Stimulated activated naive B cell treated with anti-CD40 and anti-IgM and Interleukin-4, amounts not matched to agents 10 μg/mL and 1 μg/mL and 100 μg/mL, for 72 hours (primary cell): ENCODE measurements around the gene NKAIN4.
"Not testable (repeated sequence)": the region's sequence is repeated elsewhere in the genome, so short reads cannot be mapped to it uniquely, and the experiment has no call there.

ENCODE experiments used
- ATAC-seq, 2 donors: fragments of 150-1000 bp; cut with Tn5 transposase; replicated peaks; 2 replicates each; pipeline ENCODE4 v1.10.0; 2021; ENCODE audit warnings: moderate library complexity in 1 of 2
- DNase-seq: peaks from one replicate; pipeline ENCODE4 v3.0.0; 2021
- H3K27ac Mint-ChIP-seq: one replicate; pipeline ENCODE4 v1.8.0; 2022; ENCODE audit warnings: mild to moderate bottlenecking, mixed read lengths
- H3K27me3 Mint-ChIP-seq, 2 donors: one replicate each; pipeline ENCODE4 v1.8.0; 2022; ENCODE audit warnings: mixed read lengths in 2 of 2
- H3K36me3 Mint-ChIP-seq, 2 donors: one replicate each; pipeline ENCODE4 v1.8.0; 2022; ENCODE audit warnings: mixed read lengths in 2 of 2, mild to moderate bottlenecking in 1 of 2
- H3K4me1 Mint-ChIP-seq, 2 donors: one replicate each; pipeline ENCODE4 v1.8.0; 2022; ENCODE audit warnings: mixed read lengths in 2 of 2, mild to moderate bottlenecking in 1 of 2
- H3K4me3 Mint-ChIP-seq, 2 donors: one replicate each; pipeline ENCODE4 v1.8.0; 2022; ENCODE audit warnings: mild to moderate bottlenecking in 2 of 2, mixed read lengths in 2 of 2, moderate library complexity in 1 of 2
- H3K9me3 Mint-ChIP-seq, 2 donors: one replicate each; pipeline ENCODE4 v1.8.0; 2022; ENCODE audit warnings: mixed read lengths in 2 of 2, mild to moderate bottlenecking in 1 of 2

Gene NKAIN4

DNA sequence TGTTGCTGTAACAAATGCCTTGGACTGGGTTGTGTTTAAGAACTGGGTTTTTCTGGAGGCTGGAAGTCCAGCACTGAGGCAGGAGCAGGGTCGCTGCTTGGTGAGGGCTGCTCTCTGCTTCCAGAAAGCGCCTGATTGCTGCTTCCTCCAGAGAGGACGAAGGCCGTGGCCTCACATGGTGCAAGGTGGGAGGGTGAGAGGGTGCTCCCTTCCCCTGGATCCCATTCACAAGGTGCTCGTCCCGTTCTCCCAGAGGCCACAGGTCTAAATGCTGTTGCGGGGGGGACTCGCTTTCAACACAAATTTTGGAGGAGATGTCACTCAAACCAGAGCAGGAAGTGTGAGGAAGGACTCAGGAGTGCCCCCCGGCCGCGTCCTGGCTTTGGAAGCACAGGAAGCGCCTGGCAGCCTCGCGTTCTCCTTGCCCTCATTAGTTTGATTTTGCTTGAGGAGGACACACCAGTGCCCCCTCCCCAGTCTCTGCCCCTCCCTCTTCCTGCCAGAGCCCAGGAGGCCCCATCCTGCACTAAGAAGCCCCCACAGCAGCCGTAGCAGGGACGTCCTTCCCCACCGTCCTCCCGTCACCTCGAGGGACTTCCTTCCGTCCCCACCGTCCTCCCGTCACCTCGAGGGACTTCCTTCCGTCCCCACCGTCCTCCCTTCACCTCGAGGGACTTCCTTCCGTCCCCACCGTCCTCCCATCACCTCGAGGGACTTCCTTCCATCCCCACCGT is 7.7 kb upstream of the NKAIN4 start:
- Mint-ChIP-seq H3K4me3 (no peak overlapping the region), H3K9me3 (no peaks in the 10 kb centered on the region), H3K27ac (no peak overlapping the region), H3K27me3 (peaks cover 58 to 84% of the 10 kb centered on the region in 2 donors), H3K36me3 (no peaks in the 10 kb centered on the region), H3K4me1 (peaks cover 1 to 6% of the 10 kb centered on the region in 2 donors)
- no peak for DNase-seq
- no peak for ATAC-seq

DNA sequence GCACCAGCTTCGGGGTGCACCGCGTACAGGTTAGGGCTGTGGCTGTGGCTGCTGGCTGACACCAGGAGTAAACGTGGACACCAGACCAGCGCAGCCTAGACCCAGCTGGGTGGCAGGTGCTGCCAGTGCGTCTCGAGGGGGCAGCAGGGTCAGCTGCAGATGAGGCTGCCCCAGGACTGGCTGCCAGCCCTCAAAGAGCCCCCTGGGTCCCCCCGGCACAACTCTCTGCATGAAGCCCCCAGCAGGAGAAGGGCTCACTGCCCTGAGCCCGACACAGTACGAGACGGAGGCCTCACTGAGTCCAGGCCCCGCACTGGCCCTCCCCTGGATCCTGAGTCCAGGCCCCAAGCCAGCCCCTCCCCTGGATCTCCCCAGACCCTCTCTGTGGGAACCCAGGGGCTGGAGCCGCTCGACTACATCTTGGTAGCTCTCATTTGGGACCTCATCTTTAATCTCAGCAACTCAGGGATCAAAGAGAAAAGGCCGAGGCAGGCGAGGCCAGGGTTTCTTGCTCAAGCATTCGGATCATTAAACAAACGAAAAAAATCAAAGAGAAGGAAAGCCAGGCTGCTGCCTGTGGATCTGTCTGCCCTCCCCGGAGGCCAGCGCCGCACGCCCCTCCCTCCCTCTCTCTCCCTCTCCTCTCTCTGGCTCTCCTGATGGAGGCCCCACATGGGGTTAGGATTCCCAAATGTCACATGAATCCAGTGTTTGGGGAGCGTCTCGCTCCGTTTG is 7.0 kb upstream of the NKAIN4 start:
- Mint-ChIP-seq H3K4me1 (peaks cover 1 to 6% of the 10 kb centered on the region in 2 donors), H3K36me3 (no peaks in the 10 kb centered on the region), H3K27ac (no peak overlapping the region), H3K9me3 (no peaks in the 10 kb centered on the region), H3K4me3 (no peak overlapping the region), H3K27me3 (peaks cover 65 to 90% of the 10 kb centered on the region in 2 donors)
- DNase-seq (no peak), ATAC-seq (no peak)

DNA sequence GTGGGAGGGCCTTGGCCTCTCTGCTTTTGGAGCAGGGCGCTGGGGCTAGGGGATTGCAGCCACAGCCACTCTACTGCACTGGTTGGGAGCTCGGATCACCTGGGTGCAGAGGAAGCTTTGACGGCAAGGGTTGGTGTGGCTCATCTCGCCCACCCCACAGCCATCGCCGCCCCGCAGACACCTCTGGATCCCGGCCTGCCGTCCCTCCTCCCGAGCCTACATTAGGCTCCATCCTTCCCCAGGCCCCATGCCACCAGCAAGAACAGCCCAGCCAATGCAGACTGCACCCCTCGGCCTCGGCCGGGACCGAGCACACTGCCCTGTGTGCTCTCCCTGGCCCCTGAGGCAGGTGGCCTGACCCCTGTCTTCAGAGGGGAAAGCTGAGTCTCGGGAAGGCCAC is 6.3 kb upstream of the NKAIN4 start:
- peaks cover 73 to 97% of the 10 kb centered on the region in 2 donors for H3K27me3 Mint-ChIP-seq
- H3K4me1 Mint-ChIP-seq: peaks cover 1 to 6% of the 10 kb centered on the region in 2 donors
- no peak overlapping the region for H3K4me3 Mint-ChIP-seq
- no peaks in the 10 kb centered on the region for H3K36me3 Mint-ChIP-seq
- DNase-seq: no peak
- ATAC-seq: no peak
- no peak overlapping the region for H3K27ac Mint-ChIP-seq
- no peaks in the 10 kb centered on the region for H3K9me3 Mint-ChIP-seq

DNA sequence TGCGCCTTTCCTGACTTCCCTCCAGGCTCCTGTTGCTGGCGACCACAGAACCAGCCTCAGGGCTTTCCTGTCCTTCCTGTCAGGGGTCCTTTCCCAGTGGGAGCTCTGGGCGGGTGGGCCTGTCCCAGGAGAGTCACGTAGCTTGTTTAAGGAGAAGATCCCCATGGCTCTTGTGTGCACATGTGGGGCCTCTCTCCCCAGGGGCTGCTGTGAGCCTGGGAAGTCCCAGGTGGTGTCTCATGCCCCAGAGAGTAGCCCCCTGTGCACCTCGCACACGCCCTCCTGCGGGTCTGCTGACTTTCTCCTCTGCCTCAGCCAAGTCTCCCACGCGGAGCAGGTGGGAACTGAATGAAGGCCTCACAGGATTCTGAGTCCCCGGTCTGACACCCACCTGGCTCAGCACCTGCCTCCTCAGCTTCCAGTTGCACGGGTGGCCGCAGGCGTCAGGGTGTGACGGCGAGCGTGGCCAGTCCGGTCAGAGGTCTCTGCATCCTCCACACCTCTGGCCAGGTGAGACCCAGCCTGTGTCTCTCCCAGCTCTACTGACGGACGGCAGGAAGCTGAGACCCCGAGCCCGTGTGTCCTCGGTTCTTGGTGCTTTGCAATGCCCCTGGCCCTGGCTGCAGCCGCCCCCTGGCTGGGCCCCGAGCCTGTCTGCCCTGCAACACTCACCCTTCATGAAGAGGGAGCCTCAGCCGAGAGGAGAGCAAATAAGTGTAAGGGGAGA is 5.6 kb upstream of the NKAIN4 start:
- H3K4me3 Mint-ChIP-seq: no peak overlapping the region
- DNase-seq (no peak), ATAC-seq (no peak)
- H3K4me1 Mint-ChIP-seq: peaks cover 1 to 6% of the 10 kb centered on the region in 2 donors
- no peaks in the 10 kb centered on the region for H3K36me3 Mint-ChIP-seq
- H3K9me3 Mint-ChIP-seq: no peaks in the 10 kb centered on the region
- no peak overlapping the region for H3K27ac Mint-ChIP-seq
- peaks cover 79 to 99% of the 10 kb centered on the region in 2 donors for H3K27me3 Mint-ChIP-seq

DNA sequence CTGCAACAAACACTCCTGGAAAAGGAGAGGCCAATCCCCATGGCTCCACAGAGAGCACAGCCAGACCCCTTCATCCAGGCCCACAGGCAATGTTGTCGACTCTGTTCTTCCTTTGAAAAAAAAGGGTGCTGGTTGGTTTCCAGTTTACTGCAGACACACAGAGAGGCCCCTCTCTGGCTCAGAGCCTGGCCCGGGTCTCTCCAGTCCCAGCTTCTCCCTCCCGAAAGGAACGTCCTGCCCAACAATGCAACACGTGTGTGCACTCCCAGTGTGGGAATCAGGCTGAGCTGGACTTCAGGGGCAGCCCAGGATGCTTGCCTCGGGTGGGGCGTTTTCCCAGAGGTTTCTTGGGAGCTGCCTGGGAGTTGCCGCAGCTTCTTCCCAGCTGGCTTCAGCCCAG is 4.5 kb upstream of the NKAIN4 start:
- Mint-ChIP-seq H3K4me1 (peaks cover 4 to 7% of the 10 kb centered on the region in 2 donors), H3K36me3 (no peaks in the 10 kb centered on the region), H3K27ac (no peak overlapping the region), H3K4me3 (no peak overlapping the region), H3K9me3 (no peaks in the 10 kb centered on the region), H3K27me3 (peaks cover 72 to 92% of the 10 kb centered on the region in 2 donors)
- DNase-seq (no peak), ATAC-seq (no peak)

DNA sequence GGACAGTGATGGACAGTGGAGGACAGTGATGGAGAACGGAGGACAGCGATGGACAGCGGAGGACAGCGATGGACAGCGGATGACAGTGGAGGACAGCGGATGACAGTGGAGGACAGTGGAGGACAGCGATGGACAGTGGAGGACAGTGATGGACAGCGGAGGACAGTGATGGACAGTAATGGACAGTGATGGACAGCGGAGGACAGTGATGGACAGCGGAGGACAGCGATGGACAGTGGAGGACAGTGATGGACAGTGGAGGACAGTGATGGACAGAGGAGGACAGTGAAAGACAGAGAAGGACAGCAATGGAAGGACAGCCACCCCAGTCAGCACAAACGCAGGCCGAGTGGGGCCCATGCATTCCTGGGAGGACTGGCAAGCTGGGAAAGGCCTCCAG is 3.4 kb upstream of the NKAIN4 start:
- H3K9me3 Mint-ChIP-seq: no peaks in the 10 kb centered on the region
- H3K4me1 Mint-ChIP-seq: peaks cover 9 to 18% of the 10 kb centered on the region in 2 donors
- peaks cover 70 to 91% of the 10 kb centered on the region in 2 donors for H3K27me3 Mint-ChIP-seq
- no peak for ATAC-seq
- H3K4me3 Mint-ChIP-seq: no peak overlapping the region
- no peak overlapping the region for H3K27ac Mint-ChIP-seq
- H3K36me3 Mint-ChIP-seq: no peaks in the 10 kb centered on the region
- no peak for DNase-seq

DNA sequence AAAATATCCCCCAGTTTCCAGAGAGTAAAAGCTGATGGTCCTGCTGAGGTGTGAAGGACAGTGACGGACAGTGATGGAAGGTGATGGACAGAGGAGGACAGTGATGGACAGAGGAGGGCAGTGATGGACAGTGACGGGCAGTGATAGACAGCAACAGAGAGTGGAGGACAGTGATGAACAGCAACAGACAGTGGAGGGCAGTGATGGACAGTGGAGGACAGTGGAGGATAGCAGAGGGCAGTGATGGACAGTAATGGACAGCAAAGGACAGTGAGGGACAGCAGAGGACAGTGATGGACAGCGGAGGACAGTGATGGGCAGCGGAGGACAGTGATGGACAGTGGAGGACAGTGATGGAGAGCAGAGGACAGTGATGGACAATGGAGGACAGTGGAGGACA is 2.7 kb upstream of the NKAIN4 start:
- ATAC-seq (no peak), DNase-seq (no peak)
- Mint-ChIP-seq H3K27ac (peak overlapping the region; percentile 37), H3K4me3 (no peak overlapping the region), H3K4me1 (peaks cover 8 to 17% of the 10 kb centered on the region in 2 donors), H3K36me3 (no peaks in the 10 kb centered on the region), H3K9me3 (no peaks in the 10 kb centered on the region), H3K27me3 (peaks cover 72 to 91% of the 10 kb centered on the region in 2 donors)

DNA sequence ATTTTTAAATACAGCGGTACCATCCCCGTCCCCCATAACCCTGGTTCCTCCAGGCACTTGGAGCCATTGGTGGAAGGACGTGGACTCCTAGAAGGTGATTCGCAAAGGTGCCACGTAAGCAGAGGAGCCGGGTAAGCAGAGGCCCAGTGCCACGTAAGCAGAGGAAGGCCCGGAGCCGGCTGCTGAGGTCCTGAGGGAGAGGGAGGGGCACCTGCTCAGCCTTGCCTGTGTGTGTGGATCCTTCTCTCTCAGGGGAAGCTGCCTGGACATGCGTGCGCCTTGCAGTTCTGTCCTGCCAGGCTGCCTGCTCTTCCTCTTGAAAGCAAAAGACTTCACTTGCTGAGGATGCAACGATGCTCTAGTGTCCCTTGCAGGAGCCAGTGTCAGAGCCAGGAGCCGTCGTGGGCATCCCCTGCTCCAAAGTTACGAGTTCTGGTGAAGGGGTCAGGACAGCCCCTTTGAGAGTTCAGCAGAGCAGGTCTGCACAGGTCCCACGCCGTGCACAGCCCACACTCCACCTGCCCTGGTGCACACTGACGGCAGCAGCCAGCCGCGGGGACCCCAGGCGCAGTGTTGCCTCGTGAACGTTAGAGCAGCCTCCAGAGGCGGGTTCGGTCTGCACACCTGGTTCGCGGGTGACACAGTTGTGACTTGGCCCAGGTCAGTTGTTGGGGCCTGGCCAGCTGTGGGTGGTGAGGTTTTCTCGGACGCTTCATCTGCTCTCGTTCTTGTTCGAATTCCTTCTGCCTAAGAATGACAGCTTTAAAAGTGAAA is 1.9 kb upstream of the NKAIN4 start:
- peak in 1 of 2 donors; percentile 16 for ATAC-seq
- no peak overlapping the region for H3K4me3 Mint-ChIP-seq
- H3K36me3 Mint-ChIP-seq: no peaks in the 10 kb centered on the region
- H3K9me3 Mint-ChIP-seq: no peaks in the 10 kb centered on the region
- no peak for DNase-seq
- peaks cover 70 to 88% of the 10 kb centered on the region in 2 donors for H3K27me3 Mint-ChIP-seq
- H3K4me1 Mint-ChIP-seq: peaks cover 10 to 17% of the 10 kb centered on the region in 2 donors
- no peak overlapping the region for H3K27ac Mint-ChIP-seq

DNA sequence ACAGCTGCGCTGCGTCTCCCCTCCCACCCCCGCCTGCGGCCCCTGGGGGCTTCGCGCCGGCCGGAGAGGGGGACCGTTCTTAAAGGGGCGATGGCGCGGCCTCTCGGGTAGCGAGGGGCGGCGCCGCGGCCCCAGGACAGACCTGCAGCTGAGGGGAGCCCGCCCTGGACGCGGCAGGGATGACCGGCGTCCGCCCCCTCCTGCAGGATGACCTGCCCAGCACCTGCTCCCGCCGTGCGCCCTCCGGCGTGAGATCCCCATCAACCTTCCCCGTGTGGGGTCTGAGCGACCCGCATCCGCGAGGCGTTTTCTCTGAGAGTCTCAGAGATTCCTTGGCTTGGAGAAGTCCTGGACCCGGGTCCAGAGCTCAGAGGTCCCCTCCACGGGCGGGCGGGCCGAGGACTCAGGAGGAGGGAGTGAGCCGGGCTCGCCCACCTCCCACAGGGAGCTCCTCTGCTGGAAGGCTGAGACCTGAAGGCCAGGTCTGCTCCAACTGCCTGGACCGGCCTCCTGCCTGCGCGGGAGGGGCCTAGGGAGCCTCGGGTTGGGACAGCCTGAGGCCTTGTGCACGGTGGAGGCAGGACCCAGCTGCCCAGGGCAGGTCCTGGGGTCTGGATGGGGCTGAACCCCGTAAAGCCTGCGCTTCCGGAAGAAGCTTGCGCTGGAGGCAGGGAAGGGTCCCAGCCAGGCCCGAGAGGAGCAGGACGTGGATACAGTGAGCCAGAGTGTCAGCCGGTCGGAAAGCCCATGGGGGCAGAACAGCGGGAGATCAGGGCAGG is 532 bp upstream of the NKAIN4 start:
- no peak for ATAC-seq
- H3K27ac Mint-ChIP-seq: no peak overlapping the region
- H3K36me3 Mint-ChIP-seq: no peaks in the 10 kb centered on the region
- no peaks in the 10 kb centered on the region for H3K9me3 Mint-ChIP-seq
- DNase-seq: no peak
- H3K4me3 Mint-ChIP-seq: peak overlapping the region; percentile 49 to 61
- H3K4me1 Mint-ChIP-seq: peaks cover 13 to 22% of the 10 kb centered on the region in 2 donors
- H3K27me3 Mint-ChIP-seq: peaks cover 68 to 88% of the 10 kb centered on the region in 2 donors

DNA sequence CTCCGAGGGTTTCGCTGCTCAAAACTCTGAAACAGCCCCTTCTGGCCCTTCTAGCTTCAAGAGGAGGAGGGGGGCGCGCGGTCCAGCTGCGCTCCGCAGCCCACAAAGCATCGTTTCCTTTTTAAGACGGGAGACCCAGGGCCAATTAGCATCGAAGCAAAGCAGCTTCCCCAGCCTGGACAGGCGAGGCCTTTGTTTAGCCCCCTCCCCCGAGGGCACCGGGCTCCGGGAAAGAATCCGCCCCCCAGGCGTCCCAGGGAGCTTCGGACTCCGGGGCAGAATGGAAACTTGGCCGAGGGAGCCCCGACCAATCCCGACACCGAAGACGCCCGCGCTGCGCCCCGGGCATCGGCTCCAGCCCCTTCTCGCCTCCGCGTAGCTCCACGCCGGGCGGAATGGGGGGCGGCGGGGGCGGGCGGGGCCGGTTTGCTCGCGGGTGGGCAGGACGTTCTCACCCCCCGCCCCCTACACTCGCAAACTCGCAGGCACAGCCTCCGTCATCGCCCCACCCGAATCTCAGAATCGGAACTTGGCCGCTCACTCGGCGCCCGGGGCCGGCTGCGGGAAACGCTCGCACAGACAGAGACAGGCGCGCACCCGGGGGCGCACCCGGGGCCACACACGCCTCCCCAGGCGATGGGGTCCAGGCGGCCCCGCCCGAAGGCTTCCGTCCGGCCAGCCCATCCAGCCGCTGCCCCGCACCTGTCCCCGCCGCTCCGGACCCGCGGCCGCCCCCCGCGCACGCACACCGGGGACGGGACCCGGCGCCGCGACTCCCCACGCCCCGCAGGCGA is 628 bp downstream of the NKAIN4 start:
- Mint-ChIP-seq H3K27ac (no peak overlapping the region), H3K27me3 (peaks cover 73 to 89% of the 10 kb centered on the region in 2 donors), H3K9me3 (no peaks in the 10 kb centered on the region), H3K4me3 (peak overlapping the region in 1 of 2 donors; percentile 33), H3K36me3 (no peaks in the 10 kb centered on the region), H3K4me1 (peaks cover 16 to 30% of the 10 kb centered on the region in 2 donors)
- DNase-seq: no peak
- ATAC-seq: peak in 1 of 2 donors; percentile 31

DNA sequence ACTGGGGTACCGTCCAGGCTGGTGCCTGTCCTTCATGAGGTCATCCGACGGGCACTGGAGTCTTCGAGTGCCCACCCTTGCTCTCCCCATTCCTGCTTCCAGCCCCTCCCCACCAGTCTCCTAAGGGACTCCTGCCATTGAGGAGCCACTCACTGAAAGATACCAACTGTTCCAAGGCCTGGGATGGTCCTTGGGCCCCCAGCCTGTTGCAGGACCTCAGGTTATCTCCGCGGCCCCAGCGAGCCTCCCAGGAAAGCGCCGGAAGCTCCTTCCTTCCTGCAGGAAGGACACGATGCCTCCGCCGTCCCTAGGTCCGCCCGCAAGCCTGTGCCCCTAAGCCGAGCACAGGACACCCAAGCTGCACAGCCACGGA is 1.2 kb downstream of the NKAIN4 start:
- H3K4me3 Mint-ChIP-seq: peak overlapping the region in 1 of 2 donors; percentile 33
- H3K4me1 Mint-ChIP-seq: peaks cover 18 to 30% of the 10 kb centered on the region in 2 donors
- H3K9me3 Mint-ChIP-seq: no peaks in the 10 kb centered on the region
- DNase-seq (no peak), ATAC-seq (no peak)
- H3K27me3 Mint-ChIP-seq: peaks cover 74 to 88% of the 10 kb centered on the region in 2 donors
- H3K36me3 Mint-ChIP-seq: no peaks in the 10 kb centered on the region
- no peak overlapping the region for H3K27ac Mint-ChIP-seq

DNA sequence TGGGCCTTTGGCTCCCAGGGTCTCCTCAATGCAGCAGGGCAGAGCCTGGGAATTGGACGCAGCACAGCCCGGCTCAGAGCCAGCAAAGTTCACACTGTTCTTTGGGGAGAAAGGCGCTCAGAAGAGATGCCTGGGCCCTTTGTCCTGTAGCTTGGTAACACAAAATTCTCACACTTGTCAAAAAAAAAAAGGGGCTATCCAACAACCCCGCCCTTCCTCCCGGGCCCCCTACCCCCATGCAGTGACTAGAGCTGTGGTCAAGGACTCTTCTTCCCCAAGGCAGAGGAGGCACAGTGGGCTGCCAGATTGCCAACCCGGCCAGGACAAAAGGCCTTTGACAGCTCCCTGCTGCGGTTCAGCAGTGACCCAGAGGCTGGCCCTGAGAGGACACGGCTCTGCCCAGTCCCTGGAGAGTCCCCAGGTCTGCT is 2.0 kb downstream of the NKAIN4 start:
- Mint-ChIP-seq H3K27ac (no peak overlapping the region), H3K27me3 (peaks cover 75 to 88% of the 10 kb centered on the region in 2 donors), H3K4me3 (no peak overlapping the region), H3K9me3 (no peaks in the 10 kb centered on the region), H3K4me1 (peaks cover 18 to 30% of the 10 kb centered on the region in 2 donors), H3K36me3 (no peaks in the 10 kb centered on the region)
- ATAC-seq (no peak), DNase-seq (no peak)

DNA sequence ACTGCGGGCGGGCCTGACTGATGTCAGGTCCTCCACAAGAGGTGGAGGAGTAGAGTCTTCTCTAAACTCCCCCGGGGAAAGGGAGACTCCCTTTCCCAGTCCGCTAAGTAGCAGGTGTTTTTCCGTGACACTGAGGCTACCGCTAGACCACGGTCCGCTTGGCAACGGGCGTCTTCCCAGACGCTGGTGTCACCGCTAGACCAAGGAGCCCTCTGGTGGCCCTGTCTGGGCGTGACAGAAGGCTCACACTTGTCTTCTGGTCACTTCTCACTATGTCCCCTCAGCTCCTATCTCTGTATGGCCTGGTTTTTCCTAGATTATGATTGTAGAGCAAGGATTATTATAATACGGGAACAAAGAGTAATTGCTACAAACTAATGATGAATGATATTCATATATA is 2.9 kb downstream of the NKAIN4 start:
- H3K4me3 Mint-ChIP-seq, ATAC-seq, H3K36me3 Mint-ChIP-seq, H3K27ac Mint-ChIP-seq, DNase-seq, H3K9me3 Mint-ChIP-seq: not testable (repeated sequence)
- peaks cover 18 to 30% of the 10 kb centered on the region in 2 donors for H3K4me1 Mint-ChIP-seq
- peaks cover 66 to 87% of the 10 kb centered on the region in 2 donors for H3K27me3 Mint-ChIP-seq
